GM12878 (cell line): ENCODE measurements around the gene HYOU1. TPM values are rescaled to one million over a fixed set of nuclear protein-coding genes. Genes with fewer than 3 reads are reported as not detected.

Source experiments
- CBFB ChIP-seq: IDR thresholded peaks from 2 replicates; pipeline ENCODE4 v1.6.1; 2016; ENCODE audit warnings: antibody characterized with exemption, low read depth
- CBX3 ChIP-seq: fragments of 200-600 bp; sonication (generic); IDR thresholded peaks from 2 replicates; pipeline ENCODE4 v1.6.1; 2016; ENCODE audit warnings: low read depth, borderline replicate concordance
- CEBPB ChIP-seq, 2 experiments: fragments of 150-350 bp in 1 of 2; IDR thresholded peaks; 2 replicates each; pipeline ENCODE4 v1.6.1; 2012 to 2014; ENCODE audit warnings: low read depth in 2 of 2, low read length in 2 of 2, borderline replicate concordance in 1 of 2, inconsistent platforms in 1 of 2
- ELK1 ChIP-seq: IDR thresholded peaks from 2 replicates; pipeline ENCODE4 v1.6.1; 2012; ENCODE audit warnings: low read depth, low read length, improper control_type of control experiment
- FOXM1 ChIP-seq: IDR thresholded peaks from 2 replicates; pipeline ENCODE4 v1.6.1; 2012; ENCODE audit warnings: low read depth, mild to moderate bottlenecking, inconsistent platforms, low read length, moderate library complexity
- GATAD2B ChIP-seq: fragments of 450-650 bp; conservative IDR thresholded peaks from 2 replicates; pipeline ENCODE4 v1.6.1; 2017; ENCODE audit warnings: low read depth, mild to moderate bottlenecking, moderate library complexity
- JUNB ChIP-seq: IDR thresholded peaks from 2 replicates; pipeline ENCODE4 v1.6.1; 2016; ENCODE audit warnings: antibody characterized with exemption, mild to moderate bottlenecking
- NKRF ChIP-seq: fragments of 450-650 bp; conservative IDR thresholded peaks from 2 replicates; pipeline ENCODE4 v1.6.1; 2017; ENCODE audit warnings: mild to moderate bottlenecking, moderate library complexity
- POLR2AphosphoS2 ChIP-seq: IDR thresholded peaks from 2 replicates; pipeline ENCODE4 v1.6.1; 2011; ENCODE audit warnings: low read depth, mild to moderate bottlenecking, low read length, improper control_type of control experiment, moderate library complexity
- RBBP5 ChIP-seq: fragments of 200-600 bp; sonication (generic); conservative IDR thresholded peaks from 2 replicates; pipeline ENCODE4 v1.6.1; 2016
- RELA ChIP-seq: fragments of 450-650 bp; IDR thresholded peaks from 2 replicates; pipeline ENCODE4 v1.8.0; 2014; ENCODE audit warnings: borderline replicate concordance; ENCODE audit not compliant: partially characterized antibody
- RFX5 ChIP-seq: IDR thresholded peaks from 2 replicates; pipeline ENCODE4 v1.6.1; 2011; ENCODE audit warnings: low read depth, low read length, improper control_type of control experiment
- RUNX3 ChIP-seq: IDR thresholded peaks from 2 replicates; pipeline ENCODE4 v1.6.1; 2012; ENCODE audit warnings: low read length, inconsistent platforms
- SMARCA5 ChIP-seq: fragments of 450-650 bp; IDR thresholded peaks from 2 replicates; pipeline ENCODE4 v1.6.1; 2017; ENCODE audit warnings: mild to moderate bottlenecking
- SP1 ChIP-seq: IDR thresholded peaks from one replicate; pipeline ENCODE4 v1.6.1; 2011; ENCODE audit warnings: low read depth, low read length
- SREBF1 ChIP-seq: IDR thresholded peaks from 2 replicates; pipeline ENCODE4 v1.6.1; 2012; ENCODE audit warnings: mild to moderate bottlenecking, low read length
- SRF ChIP-seq, 2 experiments: IDR thresholded peaks; 2 replicates each; pipeline ENCODE4 v1.6.1; 2011; ENCODE audit warnings: low read depth in 2 of 2, low read length in 2 of 2, mild to moderate bottlenecking in 1 of 2, moderate library complexity in 1 of 2
- SUPT20H ChIP-seq: IDR thresholded peaks from 2 replicates; pipeline ENCODE4 v1.6.1; 2011; ENCODE audit warnings: low read depth, mild to moderate bottlenecking, low read length, moderate library complexity, borderline replicate concordance; ENCODE audit not compliant: control insufficient read depth
- TBL1XR1 ChIP-seq: IDR thresholded peaks from 2 replicates; pipeline ENCODE4 v1.6.1; 2012; ENCODE audit warnings: low read depth, low read length, improper control_type of control experiment
- ZNF207 ChIP-seq: fragments of 450-650 bp; IDR thresholded peaks from 2 replicates; pipeline ENCODE4 v1.6.1; 2014; ENCODE audit warnings: antibody characterized with exemption, mild to moderate bottlenecking, borderline replicate concordance
- ZNF274 ChIP-seq: IDR thresholded peaks from one replicate; pipeline ENCODE4 v1.8.0; 2011; ENCODE audit not compliant: insufficient read length, insufficient read depth
- ZZZ3 ChIP-seq: IDR thresholded peaks from 2 replicates; pipeline ENCODE4 v1.6.1; 2011; ENCODE audit warnings: low read depth; ENCODE audit not compliant: control insufficient read depth, insufficient read length
- polyA plus RNA-seq, 11 experiments: library from polyadenylated mRNA; depleted of rRNA in 4 of 11; unstranded in 6 of 11; stranded (reverse) in 5 of 11; fragments of >200 nt; fragmentation: Nextera tagmentation in 4 of 11; fragmentation: Illumina TruSeq in 1 of 11; extraction: Ambion mirVana in 4 of 11; extraction: Trizol in 1 of 11; gene quantifications; 1 replicate in 1 of 11; 2 replicates in 10 of 11; pipeline versions ENCODE4 v1.2.1 to v1.2.3, GENCODE V29; 2011 to 2016; ENCODE audit warnings: inconsistent platforms in 2 of 11, missing spikeins in 2 of 11, low read depth in 1 of 11
- total RNA-seq, 4 experiments: library from RNA; depleted of rRNA in 3 of 4; stranded (reverse); fragments of >200 nt in 3 of 4; fragmentation: Illumina TruSeq in 1 of 4; extraction: Trizol in 1 of 4; gene quantifications; 2 replicates each; pipeline versions ENCODE4 v1.2.1 to v1.2.3, GENCODE V29; 2013 to 2021
- TF ChIP-seq, protein P1 (sequence below): IDR thresholded peaks from 2 replicates; pipeline ENCODE4 v1.6.1; 2011; ENCODE audit warnings: low read depth, low read length, improper control_type of control experiment, borderline replicate concordance
- TF ChIP-seq, protein P2 (sequence below): IDR thresholded peaks from 2 replicates; pipeline ENCODE4 v1.6.1; 2012; ENCODE audit warnings: low read depth, low read length, improper control_type of control experiment
- TF ChIP-seq, protein P3 (sequence below): fragments of 450-650 bp; IDR thresholded peaks from 2 replicates; pipeline ENCODE4 v1.6.1; 2017; ENCODE audit warnings: mild to moderate bottlenecking

The HYOU1 gene
- total and polyA plus RNA-seq, 10 of the 15 experiments (the other 5 are each of a cell fraction or from before 2014, with no cell fraction given), result 15.4 to 157 (median 109) TPM

GRCh38 chr11:119051440-119052162, 5.4 kb downstream of the HYOU1 start (continued):
- TF ChIP-seq CBFB, result no peak
- TF ChIP-seq SUPT20H, result no peak
- TF ChIP-seq GATAD2B, result no peak; the same call in 1 of the 2 replicates
- no peak for TF ChIP-seq SMARCA5
- TF ChIP-seq TBL1XR1, result no peak
- TF ChIP-seq, protein P1, sequence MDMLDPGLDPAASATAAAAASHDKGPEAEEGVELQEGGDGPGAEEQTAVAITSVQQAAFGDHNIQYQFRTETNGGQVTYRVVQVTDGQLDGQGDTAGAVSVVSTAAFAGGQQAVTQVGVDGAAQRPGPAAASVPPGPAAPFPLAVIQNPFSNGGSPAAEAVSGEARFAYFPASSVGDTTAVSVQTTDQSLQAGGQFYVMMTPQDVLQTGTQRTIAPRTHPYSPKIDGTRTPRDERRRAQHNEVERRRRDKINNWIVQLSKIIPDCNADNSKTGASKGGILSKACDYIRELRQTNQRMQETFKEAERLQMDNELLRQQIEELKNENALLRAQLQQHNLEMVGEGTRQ, result no peak
- TF ChIP-seq CEBPB (IDR thresholded peaks at IDR 0.05; ENCODE audit: borderline replicate concordance in 1 of 2, low read depth in 2 of 2, low read length in 2 of 2), result no peak
- TF ChIP-seq FOXM1, result no peak
- TF ChIP-seq SRF (IDR thresholded peaks at IDR 0.05; ENCODE audit: low read depth in 2 of 2, low read length in 2 of 2), result no peak
- no peak for TF ChIP-seq JUNB
- 0 out of 2 replicates have a peak, but pooled peaks have one; percentile 14 for TF ChIP-seq POLR2AphosphoS2
- no peak for TF ChIP-seq CBX3
- TF ChIP-seq ZNF207, result 0 out of 2 replicates have a peak, but pooled peaks have one; percentile 26
- peak; percentile 53; the same call in 1 of the 2 replicates for TF ChIP-seq RUNX3
- peak; percentile 98 for TF ChIP-seq RELA
- no peak for TF ChIP-seq SREBF1
- no peak for TF ChIP-seq ZZZ3
- no peak for TF ChIP-seq ELK1
- TF ChIP-seq ZNF274, result no peak
- TF ChIP-seq, protein P2, sequence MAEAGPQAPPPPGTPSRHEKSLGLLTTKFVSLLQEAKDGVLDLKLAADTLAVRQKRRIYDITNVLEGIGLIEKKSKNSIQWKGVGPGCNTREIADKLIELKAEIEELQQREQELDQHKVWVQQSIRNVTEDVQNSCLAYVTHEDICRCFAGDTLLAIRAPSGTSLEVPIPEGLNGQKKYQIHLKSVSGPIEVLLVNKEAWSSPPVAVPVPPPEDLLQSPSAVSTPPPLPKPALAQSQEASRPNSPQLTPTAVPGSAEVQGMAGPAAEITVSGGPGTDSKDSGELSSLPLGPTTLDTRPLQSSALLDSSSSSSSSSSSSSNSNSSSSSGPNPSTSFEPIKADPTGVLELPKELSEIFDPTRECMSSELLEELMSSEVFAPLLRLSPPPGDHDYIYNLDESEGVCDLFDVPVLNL, result no peak
- TF ChIP-seq, protein P3, sequence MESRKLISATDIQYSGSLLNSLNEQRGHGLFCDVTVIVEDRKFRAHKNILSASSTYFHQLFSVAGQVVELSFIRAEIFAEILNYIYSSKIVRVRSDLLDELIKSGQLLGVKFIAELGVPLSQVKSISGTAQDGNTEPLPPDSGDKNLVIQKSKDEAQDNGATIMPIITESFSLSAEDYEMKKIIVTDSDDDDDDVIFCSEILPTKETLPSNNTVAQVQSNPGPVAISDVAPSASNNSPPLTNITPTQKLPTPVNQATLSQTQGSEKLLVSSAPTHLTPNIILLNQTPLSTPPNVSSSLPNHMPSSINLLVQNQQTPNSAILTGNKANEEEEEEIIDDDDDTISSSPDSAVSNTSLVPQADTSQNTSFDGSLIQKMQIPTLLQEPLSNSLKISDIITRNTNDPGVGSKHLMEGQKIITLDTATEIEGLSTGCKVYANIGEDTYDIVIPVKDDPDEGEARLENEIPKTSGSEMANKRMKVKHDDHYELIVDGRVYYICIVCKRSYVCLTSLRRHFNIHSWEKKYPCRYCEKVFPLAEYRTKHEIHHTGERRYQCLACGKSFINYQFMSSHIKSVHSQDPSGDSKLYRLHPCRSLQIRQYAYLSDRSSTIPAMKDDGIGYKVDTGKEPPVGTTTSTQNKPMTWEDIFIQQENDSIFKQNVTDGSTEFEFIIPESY, result no peak
- 0 out of 2 replicates have a peak, but pooled peaks have one; percentile 14 for TF ChIP-seq NKRF
- no peak for TF ChIP-seq RBBP5
- TF ChIP-seq SP1, result no peak
- no peak for TF ChIP-seq RFX5
